Liver (tissue), 9 donors: Measurements from ENCODE around the gene MFRP. TPM values are rescaled to one million over a fixed set of nuclear protein-coding genes. Genes with fewer than 3 reads are reported as not detected.

ENCODE experiments used
- DNase-seq: peaks from one replicate; pipeline ENCODE4 v3.0.0-alpha.2; 2017; ENCODE audit warnings: low spot score
- H3K27ac ChIP-seq, 2 donors: one replicate each; pipeline ENCODE4 v1.7.0; 2013; ENCODE audit warnings: inconsistent platforms in 2 of 2, low read length in 2 of 2, control low read depth in 1 of 2, low read depth in 1 of 2, mild to moderate bottlenecking in 1 of 2
- H3K27me3 ChIP-seq, 4 donors: one replicate each; pipeline versions ENCODE4 v1.6.1 to v1.7.0; 2013; ENCODE audit warnings: low read length in 3 of 4, inconsistent platforms in 1 of 4, mild to moderate bottlenecking in 1 of 4, moderate library complexity in 1 of 4; ENCODE audit not compliant: control insufficient read depth in 4 of 4, insufficient read depth in 4 of 4
- H3K36me3 ChIP-seq, 4 donors: one replicate each; pipeline versions ENCODE4 v1.6.1 to v1.7.0; 2013; ENCODE audit warnings: low read length in 3 of 4, mild to moderate bottlenecking in 3 of 4, low read depth in 1 of 4, moderate library complexity in 1 of 4; ENCODE audit not compliant: control insufficient read depth in 4 of 4, insufficient read depth in 3 of 4
- H3K4me1 ChIP-seq, 4 donors: one replicate each; pipeline versions ENCODE4 v1.6.1 to v1.7.0; 2013; ENCODE audit warnings: low read length in 3 of 4, mild to moderate bottlenecking in 3 of 4, moderate library complexity in 1 of 4; ENCODE audit not compliant: control insufficient read depth in 4 of 4, insufficient read depth in 4 of 4
- H3K4me3 ChIP-seq, 3 donors: one replicate each; pipeline versions ENCODE4 v1.6.1 to v1.7.0; 2013; ENCODE audit warnings: low read length in 3 of 3, control low read depth in 1 of 3, low read depth in 1 of 3, mild to moderate bottlenecking in 1 of 3
- H3K9ac ChIP-seq, 2 donors: one replicate each; pipeline ENCODE4 v1.7.0; 2013; ENCODE audit warnings: low read length in 2 of 2, mild to moderate bottlenecking in 2 of 2, moderate library complexity in 2 of 2, control low read depth in 1 of 2, low read depth in 1 of 2
- H3K9me3 ChIP-seq, 4 donors: one replicate each; pipeline versions ENCODE4 v1.6.1 to v1.7.0; 2013; ENCODE audit warnings: low read length in 3 of 4; ENCODE audit not compliant: control insufficient read depth in 4 of 4
- ATF3 ChIP-seq: IDR thresholded peaks from 2 replicates; pipeline ENCODE4 v1.6.1; 2016; ENCODE audit warnings: antibody characterized with exemption
- CTCF ChIP-seq: fragments of 150-350 bp; IDR thresholded peaks from 2 replicates; pipeline ENCODE4 v1.5.1; 2017; ENCODE audit warnings: improper control_type of control experiment, low read depth, low read length; ENCODE audit not compliant: missing input control
- EGR1 ChIP-seq, 2 donors: IDR thresholded peaks; 2 replicates each; pipeline ENCODE4 v1.6.1; 2016 to 2018; ENCODE audit warnings: antibody characterized with exemption in 2 of 2, low read depth in 2 of 2
- FOXA1 ChIP-seq: IDR thresholded peaks from 2 replicates; pipeline ENCODE4 v1.6.1; 2016; ENCODE audit warnings: antibody characterized with exemption
- FOXA2 ChIP-seq: IDR thresholded peaks from 2 replicates; pipeline ENCODE4 v1.6.1; 2016; ENCODE audit warnings: antibody characterized with exemption
- GABPA ChIP-seq, 2 donors: IDR thresholded peaks in 1 of 2; conservative IDR thresholded peaks in 1 of 2; 2 replicates each; pipeline ENCODE4 v1.6.1; 2016; ENCODE audit warnings: antibody characterized with exemption in 2 of 2, mild to moderate bottlenecking in 1 of 2, moderate library complexity in 1 of 2
- HNF4A ChIP-seq, 2 donors: conservative IDR thresholded peaks; 2 replicates each; pipeline ENCODE4 v1.6.1; 2016; ENCODE audit warnings: antibody characterized with exemption in 2 of 2, mild to moderate bottlenecking in 2 of 2
- HNF4G ChIP-seq: IDR thresholded peaks from 2 replicates; pipeline ENCODE4 v1.6.1; 2016; ENCODE audit warnings: antibody characterized with exemption
- JUND ChIP-seq, 2 donors: IDR thresholded peaks; 2 replicates each; pipeline ENCODE4 v1.6.1; 2016; ENCODE audit warnings: antibody characterized with exemption in 2 of 2
- MAX ChIP-seq: IDR thresholded peaks from 2 replicates; pipeline ENCODE4 v1.6.1; 2016; ENCODE audit warnings: antibody characterized with exemption
- NR2F2 ChIP-seq: IDR thresholded peaks from 2 replicates; pipeline ENCODE4 v1.6.1; 2016; ENCODE audit warnings: antibody characterized with exemption
- RAD21 ChIP-seq, 2 donors: IDR thresholded peaks; 2 replicates each; pipeline ENCODE4 v1.6.1; 2016; ENCODE audit warnings: antibody characterized with exemption in 2 of 2, mild to moderate bottlenecking in 2 of 2
- REST ChIP-seq: IDR thresholded peaks from 2 replicates; pipeline ENCODE4 v1.6.1; 2016; ENCODE audit warnings: antibody characterized with exemption, mild to moderate bottlenecking
- RXRA ChIP-seq, 2 donors: IDR thresholded peaks; 2 replicates each; pipeline ENCODE4 v1.6.1; 2017 to 2018; ENCODE audit warnings: antibody characterized with exemption in 2 of 2, mild to moderate bottlenecking in 1 of 2
- SP1 ChIP-seq: IDR thresholded peaks from 2 replicates; pipeline ENCODE4 v1.6.1; 2018; ENCODE audit warnings: antibody characterized with exemption, mild to moderate bottlenecking
- TAF1 ChIP-seq: conservative IDR thresholded peaks from 2 replicates; pipeline ENCODE4 v1.6.1; 2016; ENCODE audit warnings: antibody characterized with exemption, mild to moderate bottlenecking
- YY1 ChIP-seq: IDR thresholded peaks from 2 replicates; pipeline ENCODE4 v1.6.1; 2016; ENCODE audit warnings: antibody characterized with exemption, mild to moderate bottlenecking
- ZBTB33 ChIP-seq: IDR thresholded peaks from 2 replicates; pipeline ENCODE4 v1.6.1; 2016; ENCODE audit warnings: antibody characterized with exemption
- WGBS: extraction: QIAGEN DNeasy Blood & Tissue Kit; methylation state at CpG from one replicate; pipeline ENCODE4 v1.1.7; 2013; 5-methylcytosine and 5-hydroxymethylcytosine counted together
- polyA plus RNA-seq, 2 donors: library from polyadenylated mRNA; stranded (reverse) in 1 of 2; unstranded in 1 of 2; fragments of 200-250 nt in 1 of 2; fragments of >200 nt in 1 of 2; fragmentation: Nextera tagmentation in 1 of 2; extraction: Ambion mirVana in 1 of 2; gene quantifications; one replicate each; pipeline versions ENCODE4 v1.2.1 to v1.2.3, GENCODE V29; 2013 to 2015
- total RNA-seq, 2 donors: library from RNA; depleted of rRNA; stranded (reverse); fragments of >200 nt; gene quantifications; one replicate each; pipeline ENCODE4 v1.2.3, GENCODE V29; 2014
- donor health status: healthy.
- donor health status: healthy.
- donor health status: healthy.
- donor health status: healthy.
- donor health status: healthy.

Gene MFRP
- total and polyA plus RNA-seq, 4 donors = not detected

- Histone ChIP-seq H3K4me3 (peak overlapping the region; percentile 52 to 73 (median 58)), H3K9ac (peak overlapping the region in 1 of 2 donors; percentile 68), H3K36me3 (peaks cover 0 to 11% (median 8%) of the 10 kb centered on the region in 4 donors), H3K4me1 (peaks cover 20 to 71% (median 55%) of the 10 kb centered on the region in 4 donors), H3K27me3 (no peaks in the 10 kb centered on the region), H3K9me3 (no peaks in the 10 kb centered on the region), H3K27ac (peak overlapping the region; percentile 57 to 80)
- WGBS = 23% methylated on average over 44 of the region's 44 CpGs
- no peak for DNase-seq
- TF ChIP-seq ZBTB33 = no peak
- no peak for TF ChIP-seq GABPA (IDR thresholded peaks at IDR 0.05 in 1 of 2, conservative IDR thresholded peaks at IDR 0.05 in 1 of 2)
- TF ChIP-seq EGR1 (IDR thresholded peaks at IDR 0.05; ENCODE audit: low read depth in 2 of 2) = no peak
- no peak for TF ChIP-seq JUND (IDR thresholded peaks at IDR 0.05)
- TF ChIP-seq TAF1 = no peak
- no peak for TF ChIP-seq YY1
- TF ChIP-seq MAX = no peak
- no peak for TF ChIP-seq FOXA2
- TF ChIP-seq FOXA1 = no peak
- no peak for TF ChIP-seq NR2F2
- no peak for TF ChIP-seq HNF4A (conservative IDR thresholded peaks at IDR 0.05)
- TF ChIP-seq RXRA (IDR thresholded peaks at IDR 0.05) = no peak
- TF ChIP-seq HNF4G = no peak
- no peak for TF ChIP-seq ATF3
- TF ChIP-seq CTCF = no peak
- no peak for TF ChIP-seq REST
- TF ChIP-seq RAD21 (IDR thresholded peaks at IDR 0.05) = no peak
- no peak for TF ChIP-seq SP1
These were observed 16.8 kb upstream of the MFRP start for GRCh38 chr11:119363081-119363850.
